Loucy (cell line): ENCODE measurements around the gene PRH1.

Experiments
- H2AFZ ChIP-seq: fragments of 200-600 bp; sonication (generic); 2 replicates; pipeline ENCODE4 v1.6.0; 2016; ENCODE audit warnings: antibody characterized with exemption, mild to moderate bottlenecking, low read length, moderate library complexity
- H3F3A ChIP-seq: fragments of 200-600 bp; 2 replicates; pipeline ENCODE4 v1.6.0; 2016; ENCODE audit warnings: antibody characterized with exemption, low read depth, mild to moderate bottlenecking
- H3K27me3 ChIP-seq: fragments of 200-600 bp; sonication (generic); 2 replicates; pipeline ENCODE4 v1.6.1; 2014; ENCODE audit warnings: low read length, mild to moderate bottlenecking; ENCODE audit not compliant: insufficient read depth, poor library complexity, severe bottlenecking
- H3K36me3 ChIP-seq: fragments of 200-600 bp; sonication (generic); 2 replicates; pipeline ENCODE4 v1.6.1; 2016; ENCODE audit warnings: low read length; ENCODE audit not compliant: insufficient read depth
- H3K4me1 ChIP-seq: fragments of 200-600 bp; sonication (generic); 2 replicates; pipeline ENCODE4 v1.5.1; 2014; ENCODE audit warnings: low read length, mild to moderate bottlenecking; ENCODE audit not compliant: insufficient read depth, poor library complexity, severe bottlenecking
- H3K4me2 ChIP-seq: fragments of 200-600 bp; sonication (generic); 2 replicates; pipeline ENCODE4 v1.6.0; 2014; ENCODE audit warnings: antibody characterized with exemption, low read length, low read depth, mild to moderate bottlenecking; ENCODE audit not compliant: poor library complexity, severe bottlenecking
- H3K4me3 ChIP-seq: fragments of 200-600 bp; sonication (generic); 2 replicates; pipeline ENCODE4 v1.5.1; 2014; ENCODE audit warnings: low read length, mild to moderate bottlenecking, mixed read lengths; ENCODE audit not compliant: poor library complexity, severe bottlenecking
- H3K79me2 ChIP-seq: fragments of 200-600 bp; sonication (generic); 2 replicates; pipeline ENCODE4 v1.6.1; 2014; ENCODE audit warnings: low read length; ENCODE audit not compliant: insufficient read depth
- H3K9ac ChIP-seq: fragments of 200-600 bp; sonication (generic); 2 replicates; pipeline ENCODE4 v1.6.0; 2014; ENCODE audit warnings: mild to moderate bottlenecking, low read depth, low read length, moderate library complexity; ENCODE audit not compliant: poor library complexity, severe bottlenecking
- H3K9me2 ChIP-seq: fragments of 200-600 bp; sonication (generic); replicated peaks from 2 replicates; pipeline ENCODE4 v1.6.1; 2016; ENCODE audit warnings: low read depth, low read length, mixed read lengths
- H3K9me3 ChIP-seq: fragments of 200-600 bp; sonication (generic); 2 replicates; pipeline ENCODE4 v1.6.1; 2014; ENCODE audit warnings: mild to moderate bottlenecking, antibody characterized with exemption, low read length, low read depth; ENCODE audit not compliant: insufficient read depth
- H4K20me1 ChIP-seq: fragments of 200-600 bp; sonication (generic); 2 replicates; pipeline ENCODE4 v1.6.0; 2014; ENCODE audit warnings: antibody characterized with exemption, low read length, mild to moderate bottlenecking; ENCODE audit not compliant: insufficient read depth, poor library complexity, severe bottlenecking
- EZH2phosphoT487 ChIP-seq: fragments of 200-600 bp; IDR thresholded peaks from 2 replicates; pipeline ENCODE4 v1.6.1; 2018; ENCODE audit warnings: antibody characterized with exemption, mild to moderate bottlenecking, moderate library complexity, borderline replicate concordance
- TF ChIP-seq, protein P1 (sequence below): fragments of 200-600 bp; sonication (generic); conservative IDR thresholded peaks from 2 replicates; pipeline ENCODE4 v1.5.1; 2014; ENCODE audit warnings: mild to moderate bottlenecking, antibody characterized with exemption, low read length

PRH1 gene

DNA sequence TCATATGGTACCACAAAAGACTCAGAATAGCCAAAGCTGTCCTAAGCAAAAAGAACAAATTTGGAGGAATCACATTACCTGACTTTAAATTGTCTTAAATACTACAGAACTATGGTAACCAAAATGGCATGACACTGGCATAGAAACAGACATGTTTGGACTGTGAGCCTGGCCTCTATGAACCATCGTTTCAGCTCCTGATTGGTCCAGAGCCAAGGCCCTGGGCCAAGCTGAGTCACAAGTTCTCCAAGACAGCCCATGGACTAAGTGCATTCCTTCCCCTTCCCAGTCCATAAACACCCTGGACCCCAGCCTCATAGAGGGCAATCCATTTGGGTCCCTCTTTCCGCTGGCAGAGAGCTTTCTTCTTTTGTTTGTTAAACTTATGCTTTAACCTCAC, 22.7 kb downstream of the PRH1 start:
- Histone ChIP-seq H3K79me2 (no peaks in the 10 kb centered on the region), H3K9me2 (no peaks in the 10 kb centered on the region), H4K20me1 (no peaks in the 10 kb centered on the region), H3K9me3 (no peaks in the 10 kb centered on the region; the same call in 1 of the 2 replicates), H3K36me3 (no peaks in the 10 kb centered on the region), H3K9ac (no peak overlapping the region), H3K4me3 (no peak overlapping the region), H3K27me3 (no peaks in the 10 kb centered on the region), H3K4me1 (no peaks in the 10 kb centered on the region), H3K4me2 (no peak overlapping the region), H2AFZ (no peak overlapping the region), H3F3A (no peaks in the 10 kb centered on the region)
- TF ChIP-seq, protein P1, sequence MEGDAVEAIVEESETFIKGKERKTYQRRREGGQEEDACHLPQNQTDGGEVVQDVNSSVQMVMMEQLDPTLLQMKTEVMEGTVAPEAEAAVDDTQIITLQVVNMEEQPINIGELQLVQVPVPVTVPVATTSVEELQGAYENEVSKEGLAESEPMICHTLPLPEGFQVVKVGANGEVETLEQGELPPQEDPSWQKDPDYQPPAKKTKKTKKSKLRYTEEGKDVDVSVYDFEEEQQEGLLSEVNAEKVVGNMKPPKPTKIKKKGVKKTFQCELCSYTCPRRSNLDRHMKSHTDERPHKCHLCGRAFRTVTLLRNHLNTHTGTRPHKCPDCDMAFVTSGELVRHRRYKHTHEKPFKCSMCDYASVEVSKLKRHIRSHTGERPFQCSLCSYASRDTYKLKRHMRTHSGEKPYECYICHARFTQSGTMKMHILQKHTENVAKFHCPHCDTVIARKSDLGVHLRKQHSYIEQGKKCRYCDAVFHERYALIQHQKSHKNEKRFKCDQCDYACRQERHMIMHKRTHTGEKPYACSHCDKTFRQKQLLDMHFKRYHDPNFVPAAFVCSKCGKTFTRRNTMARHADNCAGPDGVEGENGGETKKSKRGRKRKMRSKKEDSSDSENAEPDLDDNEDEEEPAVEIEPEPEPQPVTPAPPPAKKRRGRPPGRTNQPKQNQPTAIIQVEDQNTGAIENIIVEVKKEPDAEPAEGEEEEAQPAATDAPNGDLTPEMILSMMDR = no peak
- no peak for TF ChIP-seq EZH2phosphoT487

DNA sequence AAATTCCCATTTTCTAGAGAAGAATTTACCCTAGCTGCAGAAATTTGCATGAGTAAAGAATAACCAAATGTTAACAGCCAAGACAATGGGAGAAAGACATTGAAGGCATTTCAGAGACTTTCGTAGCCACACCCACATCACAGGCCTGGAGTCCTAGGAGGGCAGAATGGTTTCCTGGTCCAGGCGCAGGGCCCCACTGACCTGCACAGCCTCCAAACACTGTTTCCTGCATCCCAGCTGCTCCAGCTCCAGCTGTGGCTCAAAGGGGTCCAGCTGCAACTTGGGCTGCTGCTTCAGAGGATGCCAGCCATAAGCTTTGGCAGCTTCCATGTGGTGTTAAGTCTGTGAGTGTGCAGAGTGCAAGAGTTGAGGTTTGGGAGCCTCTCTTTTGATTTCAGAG, 28.2 kb downstream of the PRH1 start:
- TF ChIP-seq EZH2phosphoT487 = no peak
- TF ChIP-seq, protein P1 = no peak
- H3K9ac ChIP-seq = no peak overlapping the region
- peaks cover 9% of the 10 kb centered on the region for H3K4me1 ChIP-seq
- no peaks in the 10 kb centered on the region for H3K9me2 ChIP-seq
- H3F3A ChIP-seq = no peaks in the 10 kb centered on the region
- no peak overlapping the region for H3K4me2 ChIP-seq
- no peak overlapping the region for H3K4me3 ChIP-seq
- no peak overlapping the region for H2AFZ ChIP-seq
- no peaks in the 10 kb centered on the region for H3K36me3 ChIP-seq
- H4K20me1 ChIP-seq = no peaks in the 10 kb centered on the region
- H3K9me3 ChIP-seq = no peaks in the 10 kb centered on the region; the same call in 1 of the 2 replicates
- no peaks in the 10 kb centered on the region for H3K27me3 ChIP-seq
- H3K79me2 ChIP-seq = no peaks in the 10 kb centered on the region

DNA sequence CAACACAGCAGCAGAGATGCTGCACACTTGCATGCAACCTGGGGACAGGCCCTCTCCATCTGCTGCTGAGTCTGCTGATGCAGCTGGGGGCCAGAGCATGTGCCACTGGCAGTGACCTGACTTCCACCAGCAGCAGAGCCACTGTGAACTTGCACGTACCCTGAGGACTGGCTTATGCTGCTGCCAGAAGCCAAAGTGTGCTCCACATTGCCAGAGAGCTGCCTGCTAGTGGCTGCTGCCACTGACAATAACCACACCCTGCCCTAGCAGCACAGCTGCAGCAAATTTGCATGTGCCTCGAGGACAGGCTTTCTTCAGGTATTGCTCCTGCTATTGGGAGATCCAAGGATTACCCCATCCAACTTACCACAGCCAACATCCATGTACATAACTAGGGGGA, 30.3 kb downstream of the PRH1 start:
- H3F3A ChIP-seq = no peaks in the 10 kb centered on the region
- no peak overlapping the region for H3K4me3 ChIP-seq
- no peak overlapping the region for H3K4me2 ChIP-seq
- H3K4me1 ChIP-seq = peaks cover 16% of the 10 kb centered on the region
- no peaks in the 10 kb centered on the region; the same call in 1 of the 2 replicates for H3K9me3 ChIP-seq
- H3K36me3 ChIP-seq = no peaks in the 10 kb centered on the region
- no peak for TF ChIP-seq EZH2phosphoT487
- TF ChIP-seq, protein P1 = no peak
- H3K79me2 ChIP-seq = no peaks in the 10 kb centered on the region
- H3K27me3 ChIP-seq = no peaks in the 10 kb centered on the region
- H2AFZ ChIP-seq = no peak overlapping the region
- H3K9me2 ChIP-seq = no peaks in the 10 kb centered on the region
- H4K20me1 ChIP-seq = no peaks in the 10 kb centered on the region
- H3K9ac ChIP-seq = no peak overlapping the region
